Breast epithelium (tissue), 3 donors: ENCODE results near the gene MYO1E.

Source experiments
- CTCF ChIP-seq, 3 donors: fragments of 450-650 bp; IDR thresholded peaks; one replicate each; pipeline ENCODE4 v1.5.1; 2016 to 2017; ENCODE audit warnings: antibody characterized with exemption in 3 of 3, mild to moderate bottlenecking in 3 of 3, moderate library complexity in 3 of 3
- POLR2A ChIP-seq: fragments of 450-650 bp; IDR thresholded peaks from one replicate; pipeline ENCODE4 v1.6.1; 2016; ENCODE audit warnings: antibody characterized with exemption, mild to moderate bottlenecking, moderate library complexity

GRCh38 chr15:59199626-59200465 lies 172.8 kb downstream of the MYO1E start:
- no peak for TF ChIP-seq POLR2A
- TF ChIP-seq CTCF (IDR thresholded peaks at IDR 0.05) = no peak
